Colon (tissue), 2 donors: ENCODE data around the gene CPHXL.

Experiments used
- FAIRE-seq: peaks from 2 replicates; lab custom pipeline; 2012; peaks lifted over from hg19 to GRCh38; lab: Jason Lieb, UNC
- donor health status: control.
- donor health status: control.

Gene CPHXL

GRCh38 chr16:75701361-75701760 lies 24.9 kb downstream of the CPHXL start, which contains the start of gene DUXB:
TSS of gene DUXB (minus strand) at chr16:75701461. CDS start at chr16:75701418, 43 bp downstream.
- no peak for FAIRE-seq

- no peak for FAIRE-seq
Observed at GRCh38 chr16:75697571-75697970, 28.7 kb downstream of the CPHXL start.

- FAIRE-seq = no peak
Observed at GRCh38 chr16:75695708-75696107, 30.6 kb downstream of the CPHXL start.

GRCh38 chr16:75687361-75687760 lies 38.9 kb downstream of the CPHXL start:
- no peak for FAIRE-seq

- FAIRE-seq = no peak
Observed at GRCh38 chr16:75682308-75682707, 44.0 kb downstream of the CPHXL start.

- FAIRE-seq = no peak
Observed at GRCh38 chr16:75679366-75679765, 46.9 kb downstream of the CPHXL start.

- FAIRE-seq = no peak
Observed at GRCh38 chr16:75676909-75677308, 49.4 kb downstream of the CPHXL start, which contains the start of gene CPHXL2. TSS of gene CPHXL2 (minus strand) at chr16:75677009. CDS start at chr16:75676999, 10 bp downstream.

GRCh38 chr16:75667503-75667902 lies 58.8 kb downstream of the CPHXL start:
- no peak for FAIRE-seq
